Stimulated activated CD4-positive, alpha-beta T cell treated with anti-CD3 and anti-CD28 coated beads, Interleukin-15, amount 100 ng/mL, for 1 hour (primary cell): Measurements from ENCODE around the gene LRP1.

Experiments used
- DNase-seq, 2 donors: peaks; one replicate each; pipeline ENCODE4 v3.0.0-alpha.2; 2020; ENCODE audit warnings: low read depth in 1 of 2, low spot score in 1 of 2

The LRP1 gene

GRCh38 chr12:57133013-57133569 lies 4.8 kb downstream of the LRP1 start:
- DNase-seq, result no peak

DNA sequence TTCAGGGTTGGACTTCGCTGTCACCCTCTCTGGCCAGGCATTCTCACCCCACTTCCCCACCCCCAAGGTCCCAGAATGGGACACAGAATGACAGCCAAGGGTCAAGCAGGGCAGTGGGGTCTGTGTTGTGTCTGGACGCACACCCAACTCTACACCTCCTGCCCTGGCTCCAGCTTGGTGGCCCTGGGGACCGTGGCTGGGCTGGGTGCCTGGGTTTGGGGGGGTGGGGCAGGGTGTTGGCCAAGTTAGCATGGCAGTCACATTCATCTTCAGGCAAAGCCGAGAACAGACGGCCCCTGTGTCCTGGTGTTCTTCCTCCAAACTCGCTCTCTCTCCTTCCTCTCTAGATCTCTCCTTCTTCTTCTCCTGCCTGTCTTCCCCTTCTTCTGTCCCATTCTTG lies 5.6 kb downstream of the LRP1 start:
- DNase-seq, result no peak

DNA sequence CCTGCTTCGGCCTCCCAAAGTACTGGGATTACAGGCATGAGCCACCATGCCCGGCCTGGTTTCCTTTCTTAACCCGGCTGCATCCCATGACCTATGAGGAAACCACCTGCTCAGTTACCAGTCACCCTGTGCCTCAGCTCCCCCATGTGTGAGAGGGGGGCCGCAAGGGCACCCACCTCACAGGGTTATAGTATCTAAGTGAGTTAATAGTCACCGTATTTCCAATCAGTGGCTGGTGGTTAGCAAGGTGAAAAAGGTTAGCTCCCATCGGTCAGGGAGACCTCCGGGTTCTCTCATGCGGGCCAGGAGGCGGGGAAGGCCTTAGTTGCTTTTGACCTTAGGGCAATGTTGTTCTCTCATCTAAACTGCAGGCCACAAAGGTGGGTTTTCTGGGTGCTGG lies 6.7 kb downstream of the LRP1 start:
- DNase-seq, result no peak

DNA sequence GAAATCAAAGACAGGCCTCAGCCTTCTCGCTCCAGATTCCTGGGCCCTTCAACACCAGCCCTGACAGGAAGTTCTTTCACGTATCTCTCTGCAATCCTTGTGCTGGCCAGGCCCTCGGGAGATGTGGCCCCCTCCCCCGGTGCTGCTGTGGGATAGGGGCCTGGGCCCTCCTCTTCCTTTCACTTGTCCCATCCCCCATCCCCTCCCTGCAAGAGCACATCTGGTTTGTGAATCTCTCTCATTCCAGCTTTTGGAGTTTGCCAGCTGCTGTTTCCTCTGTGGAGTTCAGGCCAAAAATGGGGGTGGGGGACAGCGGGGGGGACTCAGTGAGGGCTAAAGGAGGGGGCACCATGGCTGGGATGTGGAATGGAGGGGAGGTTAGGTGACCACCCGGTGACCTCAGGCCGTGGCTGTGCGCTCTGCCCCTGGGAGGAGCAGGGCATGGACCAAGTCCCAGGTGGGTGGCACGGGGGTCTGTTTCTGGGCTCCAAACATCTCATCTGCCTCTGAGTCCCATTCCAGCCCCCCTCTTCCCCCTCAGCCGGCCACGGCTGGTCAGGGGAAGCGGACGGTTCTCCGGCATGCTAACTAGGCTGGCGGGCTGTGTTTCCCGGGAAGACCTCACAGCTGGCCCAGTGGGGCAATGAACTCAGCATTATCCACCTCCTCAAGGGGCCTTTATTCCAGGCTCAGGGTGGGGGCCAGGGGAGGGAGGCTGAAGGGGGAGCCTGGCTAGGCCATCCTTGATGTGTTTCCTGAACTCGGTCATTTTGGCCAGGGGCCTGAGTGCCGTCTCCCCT lies 7.4 kb downstream of the LRP1 start:
- DNase-seq, result no peak

- DNase-seq, result no peak
These were observed 10.4 kb downstream of the LRP1 start for GRCh38 chr12:57138526-57139272.

DNA sequence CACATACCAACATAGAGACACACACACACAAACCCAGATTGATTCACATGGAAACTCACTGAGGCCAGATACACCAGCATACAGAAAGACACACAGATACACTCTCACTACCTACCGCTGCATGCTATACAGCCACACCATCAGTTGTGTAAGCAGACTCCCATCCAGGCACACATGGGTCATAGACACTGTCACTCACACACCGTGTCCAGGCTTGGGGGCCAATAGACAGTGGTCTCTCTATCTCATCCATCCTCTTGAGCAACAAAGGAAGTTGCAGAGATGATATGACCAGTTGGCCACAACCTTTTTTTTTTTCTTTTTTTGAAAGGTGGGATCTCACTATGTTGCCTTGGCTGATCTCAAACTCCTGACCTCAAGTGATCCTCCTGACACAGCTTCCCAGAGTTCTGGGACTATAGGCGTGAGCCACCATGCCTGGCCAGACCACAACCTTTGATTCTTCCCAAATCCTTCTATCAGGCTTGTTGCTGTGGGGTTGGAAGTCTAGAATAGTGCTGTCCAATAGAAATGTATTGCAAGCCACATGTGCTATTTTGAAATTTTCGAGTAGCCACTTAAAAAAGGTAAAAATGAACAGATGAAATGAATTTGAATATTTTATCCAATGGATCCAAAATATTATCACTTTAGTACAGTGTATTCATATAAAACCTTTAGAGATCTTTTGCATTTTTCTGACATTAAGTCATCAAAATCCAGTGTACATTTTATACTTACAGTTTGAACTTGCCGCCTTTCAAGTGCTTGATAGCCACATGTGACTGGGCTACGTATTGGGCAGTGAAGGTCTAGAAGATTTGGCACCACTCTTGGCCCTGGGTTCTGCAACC lies 11.7 kb downstream of the LRP1 start:
- no peak for DNase-seq

DNA sequence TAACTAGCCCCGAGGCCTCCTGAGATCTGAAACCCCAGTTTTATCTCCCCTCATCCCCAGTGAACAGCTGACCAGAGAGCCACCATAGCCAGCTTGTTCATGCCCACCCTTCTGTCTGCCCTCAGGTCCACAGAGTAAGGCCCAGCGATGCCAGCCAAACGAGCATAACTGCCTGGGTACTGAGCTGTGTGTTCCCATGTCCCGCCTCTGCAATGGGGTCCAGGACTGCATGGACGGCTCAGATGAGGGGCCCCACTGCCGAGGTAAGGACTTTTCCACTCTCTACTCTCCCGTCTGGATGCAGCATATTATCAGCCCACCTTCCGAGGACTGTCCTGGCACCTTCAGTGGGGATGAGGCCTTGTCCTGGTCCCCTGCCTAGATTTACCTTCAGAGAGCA lies 13.0 kb downstream of the LRP1 start:
- DNase-seq, result no peak

DNA sequence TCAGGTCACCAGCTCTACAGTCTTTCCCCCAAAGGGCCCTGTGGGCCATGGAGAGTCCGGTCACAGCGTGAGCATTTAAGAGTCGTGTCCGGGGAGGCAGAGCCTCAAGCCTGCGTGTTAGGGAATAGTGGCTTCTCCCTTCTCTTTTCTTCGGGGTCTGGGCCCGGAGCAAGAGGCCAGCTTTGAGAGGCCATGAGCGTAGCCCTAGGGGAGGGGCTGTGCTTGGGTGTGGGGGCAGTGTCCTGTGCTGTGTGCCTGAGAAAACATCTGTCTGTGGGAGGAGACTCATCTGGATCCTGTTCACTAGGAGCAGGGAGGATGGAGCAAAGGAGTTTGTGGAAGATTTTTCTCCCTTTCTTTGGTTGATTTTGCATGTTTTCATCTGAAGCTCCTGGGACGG lies 13.8 kb downstream of the LRP1 start:
- no peak for DNase-seq

DNA sequence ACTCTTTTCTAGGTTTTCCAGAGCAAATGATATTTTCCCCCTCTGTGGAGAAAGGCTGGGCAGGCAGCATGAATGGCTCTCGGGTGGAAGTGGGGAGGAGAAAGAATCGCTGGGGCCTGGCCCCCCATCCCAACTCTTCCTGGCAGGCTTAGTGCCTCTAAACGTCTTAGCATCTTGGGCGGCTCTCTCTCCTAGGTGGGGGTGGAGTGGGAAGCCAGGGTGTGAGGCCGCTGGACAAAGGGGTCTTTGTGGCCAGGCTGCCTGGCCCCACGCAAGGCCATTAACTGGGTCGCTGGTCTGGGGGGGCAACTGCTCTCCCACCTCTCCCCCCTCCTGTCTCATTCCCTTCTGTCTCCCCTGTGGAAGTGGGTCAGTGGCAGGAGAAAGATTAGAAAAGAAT lies 14.4 kb downstream of the LRP1 start:
- DNase-seq, result no peak

- DNase-seq, result no peak
These were observed 15.2 kb downstream of the LRP1 start for GRCh38 chr12:57143454-57143853.

- no peak for DNase-seq
These were observed 17.3 kb downstream of the LRP1 start for GRCh38 chr12:57145460-57146059.

GRCh38 chr12:57146092-57146491 lies 17.8 kb downstream of the LRP1 start:
- DNase-seq, result no peak

GRCh38 chr12:57146961-57147944 lies 19.0 kb downstream of the LRP1 start, which contains the start of gene LRP1-AS:
LRP1-AS (minus strand) TSS chr12:57147619.
- DNase-seq, result no peak

DNA sequence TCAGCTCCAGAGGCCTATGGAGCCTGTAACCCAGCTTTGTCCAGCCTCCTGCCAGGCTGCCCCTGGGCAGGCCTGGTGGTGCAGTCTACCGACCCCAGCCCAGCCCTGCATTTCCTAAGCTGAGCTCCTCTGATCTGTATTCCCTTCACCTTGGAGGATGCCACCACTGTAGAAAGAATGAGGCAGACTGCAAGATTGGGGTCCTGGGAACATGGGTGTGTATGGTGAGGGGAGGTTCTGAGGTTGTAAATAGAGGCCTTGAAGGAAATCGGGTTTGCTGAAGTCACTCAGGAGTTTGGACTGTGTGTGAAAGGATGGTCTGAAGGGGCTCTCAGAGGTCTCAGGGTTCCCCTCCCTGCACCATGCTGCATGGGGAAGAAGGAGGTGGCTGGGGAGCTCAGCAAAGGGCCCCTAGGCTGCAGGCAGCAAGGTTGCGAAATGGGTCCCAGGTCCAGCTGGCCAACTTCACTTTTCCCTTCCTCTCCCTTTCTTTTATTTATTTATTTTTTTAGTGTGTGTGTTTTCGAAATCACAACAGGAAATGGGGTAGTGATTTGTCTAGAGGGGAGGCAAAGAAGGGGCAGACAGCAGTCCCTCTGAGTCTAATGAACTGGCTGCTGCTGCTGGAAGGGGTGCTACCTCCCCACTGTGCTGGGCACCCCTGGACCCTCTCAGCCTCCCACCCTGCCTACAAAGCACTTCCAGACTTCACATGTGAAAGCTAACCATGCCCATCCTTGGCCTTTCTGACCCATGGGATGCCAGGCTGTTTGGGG lies 20.4 kb downstream of the LRP1 start:
- no peak for DNase-seq

- DNase-seq, result no peak
These were observed 21.1 kb downstream of the LRP1 start for GRCh38 chr12:57149245-57149900.

GRCh38 chr12:57150400-57151000 lies 22.2 kb downstream of the LRP1 start:
- DNase-seq, result no peak

- DNase-seq, result no peak
These were observed 23.7 kb downstream of the LRP1 start for GRCh38 chr12:57151741-57152630.
